IgD-negative memory B cell (primary cell): ENCODE results near the gene SNCA. TPM values are rescaled to one million over a fixed set of nuclear protein-coding genes. Genes with fewer than 3 reads are reported as not detected.

Experiments
- H3K27ac Mint-ChIP-seq, 3 donors: one replicate each; pipeline ENCODE4 v1.8.0; 2020 to 2022; ENCODE audit warnings: mild to moderate bottlenecking in 3 of 3, mixed read lengths in 3 of 3, moderate library complexity in 1 of 3
- H3K27me3 Mint-ChIP-seq: one replicate; pipeline ENCODE4 v1.8.0; 2021; ENCODE audit warnings: mixed read lengths
- H3K36me3 Mint-ChIP-seq: one replicate; pipeline ENCODE4 v1.8.0; 2020; ENCODE audit warnings: mild to moderate bottlenecking, mixed read lengths
- H3K4me1 Mint-ChIP-seq, 3 donors: one replicate each; pipeline ENCODE4 v1.8.0; 2020 to 2022; ENCODE audit warnings: mixed read lengths in 3 of 3, mild to moderate bottlenecking in 1 of 3
- H3K4me3 Mint-ChIP-seq, 4 donors: one replicate each; pipeline ENCODE4 v1.8.0; 2020 to 2022; ENCODE audit warnings: mild to moderate bottlenecking in 4 of 4, mixed read lengths in 4 of 4, moderate library complexity in 3 of 4
- H3K9me3 Mint-ChIP-seq, 3 donors: one replicate each; pipeline ENCODE4 v1.8.0; 2020 to 2021; ENCODE audit warnings: mixed read lengths in 3 of 3, mild to moderate bottlenecking in 1 of 3
- polyA plus RNA-seq: library from polyadenylated mRNA; unstranded; fragments of 300-500 nt; fragmentation: Illumina TruSeq; gene quantifications from one replicate; pipeline ENCODE4 v1.2.3, GENCODE V29; 2021

The SNCA gene
- polyA plus RNA-seq, 1 donor from 2014 or later = 0.95 TPM

DNA sequence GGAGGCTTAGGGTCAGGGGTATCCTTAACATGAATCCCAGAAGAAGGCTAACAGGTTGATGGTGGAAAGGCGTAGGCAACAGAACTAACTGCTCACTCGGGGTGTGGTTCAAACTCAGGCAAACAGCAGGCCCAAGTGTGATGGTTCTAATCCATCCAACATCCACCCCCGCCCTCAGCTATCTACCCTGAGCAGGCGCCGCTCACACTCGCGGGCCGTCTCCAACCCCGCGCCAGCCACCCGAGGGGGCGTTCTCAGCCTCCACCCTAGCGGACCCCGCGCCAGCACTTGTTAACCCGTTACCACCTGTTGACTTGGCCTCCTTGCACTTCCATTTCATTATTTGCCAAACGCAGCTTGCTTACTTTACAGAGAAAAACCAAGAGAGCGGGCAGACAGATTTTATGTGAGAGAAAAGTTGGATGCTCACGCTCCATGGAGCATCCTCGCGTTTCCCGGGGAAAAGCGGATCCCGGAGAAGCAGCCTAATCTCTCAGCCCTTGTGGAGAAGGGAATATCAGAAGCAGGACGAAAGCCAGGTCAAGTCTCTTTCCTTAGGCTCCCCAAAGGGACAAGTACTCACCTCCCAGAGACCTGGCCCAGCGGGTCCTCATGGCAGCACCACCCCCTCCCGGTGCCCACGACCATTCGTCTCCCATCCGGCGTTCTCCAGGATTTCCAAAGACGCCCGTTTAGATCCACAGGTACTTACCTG is 773 bp downstream of the SNCA start:
- H3K4me3 Mint-ChIP-seq = peak overlapping the region in 3 of 4 donors; percentile 62 to 73 (median 71)
- peaks cover 2 to 14% (median 8%) of the 10 kb centered on the region in 3 donors for H3K4me1 Mint-ChIP-seq
- H3K9me3 Mint-ChIP-seq = peaks cover 0 to 7% (median 3%) of the 10 kb centered on the region in 3 donors
- H3K27me3 Mint-ChIP-seq = peaks cover 39% of the 10 kb centered on the region
- H3K27ac Mint-ChIP-seq = peak overlapping the region in 1 of 3 donors; percentile 20
- no peaks in the 10 kb centered on the region for H3K36me3 Mint-ChIP-seq

DNA sequence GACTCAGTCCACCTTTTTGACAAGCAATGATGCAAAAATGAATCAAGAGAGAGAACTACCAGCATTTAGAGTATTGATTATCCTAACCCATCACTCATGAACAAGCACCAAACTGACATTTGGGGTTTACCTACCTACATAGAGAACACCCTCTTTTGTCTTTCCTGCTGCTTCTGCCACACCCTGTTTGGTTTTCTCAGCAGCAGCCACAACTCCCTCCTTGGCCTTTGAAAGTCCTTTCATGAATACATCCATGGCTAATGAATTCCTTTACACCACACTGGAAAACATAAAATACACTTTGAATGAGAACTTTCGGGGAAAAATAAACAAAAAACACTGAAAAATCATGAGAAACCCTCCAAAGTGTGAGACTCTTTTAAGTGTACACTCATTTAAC is 1.5 kb downstream of the SNCA start:
- H3K9me3 Mint-ChIP-seq = peaks cover 0 to 8% (median 3%) of the 10 kb centered on the region in 3 donors
- peaks cover 2 to 14% (median 8%) of the 10 kb centered on the region in 3 donors for H3K4me1 Mint-ChIP-seq
- peak overlapping the region in 2 of 4 donors; percentile 3 to 28 for H3K4me3 Mint-ChIP-seq
- H3K27ac Mint-ChIP-seq = no peak overlapping the region
- peaks cover 39% of the 10 kb centered on the region for H3K27me3 Mint-ChIP-seq
- H3K36me3 Mint-ChIP-seq = no peaks in the 10 kb centered on the region

DNA sequence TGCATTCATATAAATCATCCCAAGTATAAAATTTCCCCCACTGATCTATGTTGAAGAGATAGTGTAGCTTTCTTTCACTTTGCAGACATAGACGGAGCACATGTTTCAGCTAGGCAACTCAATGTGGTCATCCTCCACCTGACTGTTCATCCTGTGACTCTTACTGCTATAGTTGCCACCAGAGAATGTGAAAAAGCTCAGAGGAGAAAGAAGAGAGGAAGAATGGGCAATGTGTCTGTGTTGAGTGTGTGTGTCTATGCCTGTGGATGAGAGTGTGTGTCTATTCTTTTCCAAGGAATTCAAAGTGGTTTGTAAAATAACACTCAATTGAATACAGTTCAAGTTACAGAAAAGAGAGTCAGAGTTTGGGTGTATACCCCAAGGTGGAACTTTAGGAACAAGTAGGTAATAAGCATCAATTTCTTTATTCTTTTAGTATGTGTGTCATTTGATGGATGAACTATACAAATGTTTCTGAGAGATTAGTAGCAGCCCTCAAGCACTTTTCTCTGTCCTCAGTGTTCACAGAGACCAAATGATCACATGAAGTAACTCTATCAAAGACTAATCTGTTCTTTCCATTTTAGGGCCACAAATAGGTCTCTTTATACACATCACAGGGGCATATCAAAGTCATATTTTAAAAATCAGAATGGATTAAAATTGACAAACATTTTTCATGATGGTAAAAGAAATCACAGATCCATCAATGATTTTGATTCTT is 2.3 kb downstream of the SNCA start:
- Mint-ChIP-seq H3K36me3 (no peaks in the 10 kb centered on the region), H3K9me3 (peaks cover 0 to 8% (median 3%) of the 10 kb centered on the region in 3 donors), H3K27me3 (peaks cover 39% of the 10 kb centered on the region), H3K27ac (no peak overlapping the region), H3K4me3 (no peak overlapping the region), H3K4me1 (peaks cover 2 to 14% (median 12%) of the 10 kb centered on the region in 3 donors)

DNA sequence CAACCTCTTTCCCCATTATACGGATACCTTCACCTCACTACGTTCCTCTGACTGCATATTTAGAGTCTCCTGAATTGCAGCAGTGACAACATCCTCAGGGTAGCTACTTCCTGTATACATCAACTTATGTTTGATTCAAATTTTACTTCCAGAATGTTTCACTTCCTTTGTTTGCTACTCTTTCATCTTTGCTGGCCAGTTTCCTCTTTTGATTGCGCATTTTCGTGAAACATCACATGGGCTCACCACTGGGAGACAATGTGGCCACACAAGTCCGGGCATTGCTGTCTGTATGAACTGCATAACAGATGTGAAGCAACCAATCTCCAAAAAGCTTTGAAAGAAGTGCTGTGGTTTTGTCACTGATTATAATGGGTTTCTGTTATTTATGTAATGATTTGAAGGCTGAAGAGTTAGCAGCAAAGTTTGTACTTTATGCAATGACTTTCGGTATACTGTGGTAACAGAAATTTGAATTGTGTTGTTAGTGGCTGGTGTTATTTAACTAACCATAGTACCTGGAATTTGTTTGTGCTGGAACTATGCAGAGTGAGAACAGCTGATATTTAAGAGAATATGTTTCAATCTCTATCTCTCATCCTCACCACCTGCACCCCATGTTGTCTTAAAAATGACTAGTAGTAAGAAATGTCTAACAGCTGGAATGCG is 7.4 kb downstream of the SNCA start:
- H3K4me3 Mint-ChIP-seq = peak overlapping the region in 2 of 4 donors; percentile 1 to 14
- no peaks in the 10 kb centered on the region for H3K36me3 Mint-ChIP-seq
- H3K27me3 Mint-ChIP-seq = peaks cover 4% of the 10 kb centered on the region
- H3K27ac Mint-ChIP-seq = peak overlapping the region in 1 of 3 donors; percentile 54
- H3K9me3 Mint-ChIP-seq = peaks cover 0 to 6% (median 3%) of the 10 kb centered on the region in 3 donors
- peaks cover 5 to 10% (median 8%) of the 10 kb centered on the region in 3 donors for H3K4me1 Mint-ChIP-seq

DNA sequence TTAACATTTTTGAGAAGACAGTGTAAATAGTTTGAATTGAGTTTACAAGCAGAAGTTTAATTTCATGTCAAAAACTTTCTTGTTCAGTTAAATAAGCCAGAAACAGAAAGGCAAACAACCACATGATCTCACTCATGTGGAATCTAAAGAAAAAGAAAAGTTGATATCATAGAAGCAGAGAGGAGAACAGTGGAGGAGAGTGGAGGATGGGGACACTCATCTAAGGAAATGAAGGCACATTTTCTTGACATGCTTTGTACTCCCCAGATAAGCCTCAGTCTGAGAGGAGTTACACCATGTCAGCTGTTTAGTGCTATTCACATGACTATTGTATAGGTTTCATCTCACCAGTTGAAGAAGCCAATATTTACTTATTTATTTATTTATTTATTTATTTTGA is 13.5 kb downstream of the SNCA start:
- H3K4me1 Mint-ChIP-seq = no peaks in the 10 kb centered on the region

DNA sequence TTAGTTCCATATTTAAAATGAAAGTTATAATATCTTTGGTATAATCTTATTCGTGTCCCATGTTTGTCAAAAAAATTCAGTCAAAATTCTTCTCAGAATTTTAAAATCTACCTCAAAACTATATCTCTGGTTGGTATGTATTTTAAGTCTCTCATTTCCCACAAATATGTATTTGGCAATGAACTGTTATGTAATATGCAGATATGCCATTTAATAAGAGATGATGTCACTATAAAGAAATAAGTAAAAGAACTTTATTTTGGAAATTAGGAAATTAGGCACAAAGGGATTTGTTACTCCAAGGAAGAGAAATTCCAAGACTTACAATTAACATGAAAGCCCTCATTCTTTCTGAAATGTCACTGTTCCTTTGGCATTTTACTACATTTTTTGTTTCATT is 15.3 kb downstream of the SNCA start:
- Mint-ChIP-seq H3K36me3 (no peaks in the 10 kb centered on the region), H3K9me3 (no peaks in the 10 kb centered on the region), H3K27me3 (no peaks in the 10 kb centered on the region), H3K4me1 (no peaks in the 10 kb centered on the region), H3K4me3 (no peak overlapping the region), H3K27ac (no peak overlapping the region)

More for the DNA sequence above, 13.5 kb downstream of the SNCA start:
- H3K9me3 Mint-ChIP-seq = no peaks in the 10 kb centered on the region
- no peaks in the 10 kb centered on the region for H3K36me3 Mint-ChIP-seq
- no peaks in the 10 kb centered on the region for H3K27me3 Mint-ChIP-seq
- H3K27ac Mint-ChIP-seq = no peak overlapping the region
- H3K4me3 Mint-ChIP-seq = no peak overlapping the region

DNA sequence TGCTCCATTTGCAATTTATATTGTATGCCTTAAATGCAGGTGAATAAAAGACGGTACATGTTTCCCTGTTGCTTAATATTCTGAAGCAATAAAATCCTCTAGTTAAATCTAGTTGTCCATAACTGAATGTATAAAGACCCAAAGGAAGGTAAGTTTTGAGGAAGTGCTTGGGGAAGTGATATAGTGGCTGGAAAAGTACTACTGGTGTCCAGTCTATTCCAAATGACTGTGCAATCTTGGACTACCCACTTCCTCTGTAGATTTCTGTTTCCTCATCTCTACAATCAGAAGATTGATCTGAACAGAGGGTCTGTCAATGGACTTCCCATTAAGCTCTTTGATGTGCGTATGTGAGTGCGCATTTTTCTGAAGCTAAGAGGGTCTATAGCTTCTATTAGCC is 17.0 kb downstream of the SNCA start:
- Mint-ChIP-seq H3K36me3 (no peaks in the 10 kb centered on the region), H3K9me3 (no peaks in the 10 kb centered on the region), H3K27ac (no peak overlapping the region), H3K4me3 (no peak overlapping the region), H3K27me3 (no peaks in the 10 kb centered on the region), H3K4me1 (no peaks in the 10 kb centered on the region)

DNA sequence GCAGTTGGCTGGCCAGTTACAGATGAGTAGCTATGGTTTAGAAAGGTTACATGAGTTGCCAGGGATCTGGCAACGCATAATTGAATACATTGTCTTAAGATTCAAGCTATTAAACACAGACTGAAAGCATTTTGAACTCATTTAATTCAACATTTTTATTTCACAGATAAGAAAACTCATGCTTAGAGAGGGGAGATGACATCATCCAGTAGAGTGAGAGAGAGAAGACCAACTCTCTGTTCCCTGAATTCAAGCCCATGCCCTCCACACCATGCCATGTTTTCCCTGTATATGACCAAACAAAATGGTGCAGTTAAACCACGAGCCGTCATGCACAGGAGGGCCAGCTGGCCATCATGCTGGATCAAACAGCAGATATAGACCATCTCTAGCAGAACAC is 22.6 kb downstream of the SNCA start:
- Mint-ChIP-seq H3K9me3 (peaks cover 0 to 3% (median 0%) of the 10 kb centered on the region in 3 donors), H3K36me3 (no peaks in the 10 kb centered on the region), H3K27me3 (peaks cover 2% of the 10 kb centered on the region), H3K27ac (no peak overlapping the region), H3K4me3 (no peak overlapping the region), H3K4me1 (no peaks in the 10 kb centered on the region)

DNA sequence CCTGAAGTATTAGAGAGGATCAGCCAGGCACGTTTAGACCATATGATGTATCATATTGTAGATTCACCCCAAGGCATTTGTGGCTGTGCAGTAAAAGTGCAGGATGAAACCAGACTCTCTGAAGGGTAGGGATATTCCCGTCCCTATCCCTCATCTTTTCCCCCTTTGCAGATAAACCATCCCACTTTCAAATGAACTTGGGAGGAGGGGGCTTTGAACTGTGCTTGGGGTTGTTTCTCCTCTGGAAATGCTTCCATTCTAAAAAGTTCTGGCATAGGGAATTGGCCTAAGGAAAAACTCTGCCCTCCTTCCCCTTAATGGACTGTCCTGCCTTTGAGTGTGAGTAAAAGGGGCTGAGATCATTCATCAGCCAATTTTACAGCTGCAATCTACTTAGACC is 23.8 kb downstream of the SNCA start:
- no peaks in the 10 kb centered on the region for H3K4me1 Mint-ChIP-seq
- H3K9me3 Mint-ChIP-seq = peaks cover 0 to 3% (median 0%) of the 10 kb centered on the region in 3 donors
- no peak overlapping the region for H3K27ac Mint-ChIP-seq
- H3K4me3 Mint-ChIP-seq = no peak overlapping the region
- no peaks in the 10 kb centered on the region for H3K36me3 Mint-ChIP-seq
- H3K27me3 Mint-ChIP-seq = peaks cover 2% of the 10 kb centered on the region

DNA sequence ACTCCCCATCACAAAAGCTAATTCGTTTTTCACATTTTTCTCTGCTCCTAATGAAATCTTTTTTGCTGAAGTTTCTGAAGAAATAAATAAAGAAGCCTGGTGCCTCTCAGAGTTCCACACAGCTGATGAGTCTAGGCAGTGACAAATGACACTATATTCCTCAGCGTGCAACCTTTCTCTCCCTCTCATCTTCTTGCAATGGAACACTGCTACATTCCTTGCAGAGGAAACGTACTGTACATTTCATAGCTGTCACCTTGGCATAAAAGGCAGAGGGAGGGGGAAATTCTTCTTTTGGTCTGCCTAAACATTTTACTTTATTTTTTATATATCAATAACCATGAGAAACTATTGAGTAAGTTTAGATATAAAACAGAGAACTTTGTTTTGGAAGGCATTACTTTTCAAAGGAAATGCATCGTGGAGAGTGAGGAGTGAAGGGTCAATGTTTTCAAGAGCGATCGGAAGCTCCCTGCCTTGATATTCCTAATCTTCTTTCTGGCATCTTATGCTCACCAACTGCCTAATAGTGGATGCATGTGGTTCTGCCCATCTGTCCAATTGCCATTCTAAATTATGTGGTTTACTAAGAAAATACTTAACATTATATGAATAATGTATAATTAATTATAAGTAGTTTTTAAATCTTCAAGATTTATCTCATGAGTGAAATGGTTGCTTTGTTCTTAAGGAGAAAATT is 29.4 kb downstream of the SNCA start:
- H3K27me3 Mint-ChIP-seq = no peaks in the 10 kb centered on the region
- no peak overlapping the region for H3K27ac Mint-ChIP-seq
- H3K4me3 Mint-ChIP-seq = no peak overlapping the region
- peaks cover 0 to 3% (median 0%) of the 10 kb centered on the region in 3 donors for H3K9me3 Mint-ChIP-seq
- no peaks in the 10 kb centered on the region for H3K36me3 Mint-ChIP-seq
- H3K4me1 Mint-ChIP-seq = no peaks in the 10 kb centered on the region

DNA sequence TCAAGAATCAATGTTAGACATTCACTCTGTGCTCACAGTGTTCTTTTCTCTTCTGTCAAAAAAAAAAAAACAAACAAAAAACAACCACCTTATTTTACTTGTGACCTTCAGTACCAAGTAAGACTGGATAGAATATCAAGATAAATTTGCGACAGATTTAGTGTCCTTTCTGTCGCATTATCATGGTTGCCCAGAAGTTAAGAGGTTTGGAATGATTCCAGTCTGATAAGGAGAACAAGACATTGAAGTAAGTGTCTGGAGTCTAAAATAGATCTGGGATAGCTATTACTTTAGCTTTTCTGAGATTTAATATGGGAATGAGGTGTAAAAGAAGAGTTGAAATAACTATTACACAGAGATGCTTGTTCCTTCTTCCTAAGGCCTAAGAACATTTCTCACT is 31.7 kb downstream of the SNCA start:
- no peak overlapping the region for H3K27ac Mint-ChIP-seq
- peaks cover 0 to 3% (median 0%) of the 10 kb centered on the region in 3 donors for H3K9me3 Mint-ChIP-seq
- H3K4me1 Mint-ChIP-seq = no peaks in the 10 kb centered on the region
- H3K27me3 Mint-ChIP-seq = no peaks in the 10 kb centered on the region
- no peaks in the 10 kb centered on the region for H3K36me3 Mint-ChIP-seq
- H3K4me3 Mint-ChIP-seq = no peak overlapping the region

DNA sequence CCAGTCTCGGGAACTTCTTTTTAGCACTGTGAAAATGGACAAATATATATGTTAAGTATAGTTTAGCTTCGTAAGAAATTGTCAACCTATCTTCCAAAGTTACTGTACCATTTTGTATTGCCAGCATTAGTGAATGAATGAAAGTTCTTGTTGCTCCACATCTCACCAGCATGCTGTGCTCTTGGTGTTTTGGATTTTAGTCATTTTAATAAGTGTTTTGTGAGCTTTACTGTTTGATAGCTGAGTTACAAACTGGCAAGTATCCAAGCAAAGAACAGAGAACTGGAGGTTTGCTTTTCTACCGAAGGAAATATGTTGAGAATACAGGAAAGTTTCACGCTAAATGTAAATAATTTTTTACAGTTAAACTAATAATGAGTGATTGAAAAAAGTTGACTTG is 33.0 kb downstream of the SNCA start:
- Mint-ChIP-seq H3K4me1 (no peaks in the 10 kb centered on the region), H3K36me3 (no peaks in the 10 kb centered on the region), H3K27ac (no peak overlapping the region), H3K9me3 (no peaks in the 10 kb centered on the region), H3K27me3 (no peaks in the 10 kb centered on the region), H3K4me3 (no peak overlapping the region)

DNA sequence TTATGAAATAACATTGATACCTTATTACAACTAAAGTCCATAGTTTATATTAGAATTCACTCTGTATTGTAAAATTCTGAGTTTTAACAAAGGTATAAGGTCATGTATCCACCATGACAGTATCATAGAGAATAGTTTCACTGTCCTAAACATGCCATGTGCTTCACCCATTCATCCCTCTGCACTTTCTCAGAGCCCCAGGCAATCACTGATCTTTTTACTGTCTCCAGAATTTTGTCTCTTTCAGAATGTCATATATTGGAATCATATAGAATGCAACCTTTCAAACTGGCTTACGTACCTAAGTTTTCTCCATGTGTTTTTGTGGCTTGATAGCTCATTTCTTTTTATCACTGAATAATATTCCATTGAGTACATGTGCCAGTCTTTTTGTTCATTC is 33.9 kb downstream of the SNCA start:
- H3K27me3 Mint-ChIP-seq = no peaks in the 10 kb centered on the region
- H3K36me3 Mint-ChIP-seq = no peaks in the 10 kb centered on the region
- no peaks in the 10 kb centered on the region for H3K9me3 Mint-ChIP-seq
- no peaks in the 10 kb centered on the region for H3K4me1 Mint-ChIP-seq
- H3K27ac Mint-ChIP-seq = no peak overlapping the region
- no peak overlapping the region for H3K4me3 Mint-ChIP-seq

DNA sequence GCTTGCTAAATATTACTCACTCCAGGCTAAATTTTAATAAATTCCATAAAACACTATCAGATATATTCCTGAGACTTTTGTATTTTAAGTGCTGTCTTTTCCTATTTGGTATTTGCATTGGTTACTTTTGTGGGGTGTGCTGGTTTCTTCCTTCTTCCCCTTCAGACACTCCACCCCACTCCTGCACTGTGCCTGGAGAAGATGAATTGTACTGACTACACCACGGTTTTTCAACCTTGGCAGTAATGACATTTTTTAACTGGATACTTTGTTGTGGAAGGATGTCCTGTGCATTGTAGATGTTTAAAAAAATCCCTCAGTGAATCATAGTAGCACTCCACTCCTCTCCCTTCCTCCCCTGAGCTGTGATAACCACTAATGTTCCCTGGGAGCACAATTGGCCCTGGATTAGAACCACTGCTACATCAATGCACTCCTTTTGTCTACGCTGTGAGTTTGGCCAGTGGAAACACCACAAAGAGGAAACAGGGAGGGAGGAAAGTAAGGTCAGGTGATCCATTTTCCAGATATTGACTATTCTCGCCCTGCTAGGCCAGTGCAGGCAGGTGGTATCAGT is 36.3 kb downstream of the SNCA start:
- no peak overlapping the region for H3K27ac Mint-ChIP-seq
- no peaks in the 10 kb centered on the region for H3K4me1 Mint-ChIP-seq
- no peak overlapping the region for H3K4me3 Mint-ChIP-seq
- peaks cover 0 to 1% (median 0%) of the 10 kb centered on the region in 3 donors for H3K9me3 Mint-ChIP-seq
- no peaks in the 10 kb centered on the region for H3K36me3 Mint-ChIP-seq
- H3K27me3 Mint-ChIP-seq = peaks cover 2% of the 10 kb centered on the region
